ENCODE results near the gene C9orf78. TPM values are rescaled to one million over a fixed set of nuclear protein-coding genes. Genes with fewer than 3 reads are reported as not detected.

Gene C9orf78, protein sequence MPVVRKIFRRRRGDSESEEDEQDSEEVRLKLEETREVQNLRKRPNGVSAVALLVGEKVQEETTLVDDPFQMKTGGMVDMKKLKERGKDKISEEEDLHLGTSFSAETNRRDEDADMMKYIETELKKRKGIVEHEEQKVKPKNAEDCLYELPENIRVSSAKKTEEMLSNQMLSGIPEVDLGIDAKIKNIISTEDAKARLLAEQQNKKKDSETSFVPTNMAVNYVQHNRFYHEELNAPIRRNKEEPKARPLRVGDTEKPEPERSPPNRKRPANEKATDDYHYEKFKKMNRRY
- 29.3 and 41.1 TPM in 2 replicates for total RNA-seq

DNA sequence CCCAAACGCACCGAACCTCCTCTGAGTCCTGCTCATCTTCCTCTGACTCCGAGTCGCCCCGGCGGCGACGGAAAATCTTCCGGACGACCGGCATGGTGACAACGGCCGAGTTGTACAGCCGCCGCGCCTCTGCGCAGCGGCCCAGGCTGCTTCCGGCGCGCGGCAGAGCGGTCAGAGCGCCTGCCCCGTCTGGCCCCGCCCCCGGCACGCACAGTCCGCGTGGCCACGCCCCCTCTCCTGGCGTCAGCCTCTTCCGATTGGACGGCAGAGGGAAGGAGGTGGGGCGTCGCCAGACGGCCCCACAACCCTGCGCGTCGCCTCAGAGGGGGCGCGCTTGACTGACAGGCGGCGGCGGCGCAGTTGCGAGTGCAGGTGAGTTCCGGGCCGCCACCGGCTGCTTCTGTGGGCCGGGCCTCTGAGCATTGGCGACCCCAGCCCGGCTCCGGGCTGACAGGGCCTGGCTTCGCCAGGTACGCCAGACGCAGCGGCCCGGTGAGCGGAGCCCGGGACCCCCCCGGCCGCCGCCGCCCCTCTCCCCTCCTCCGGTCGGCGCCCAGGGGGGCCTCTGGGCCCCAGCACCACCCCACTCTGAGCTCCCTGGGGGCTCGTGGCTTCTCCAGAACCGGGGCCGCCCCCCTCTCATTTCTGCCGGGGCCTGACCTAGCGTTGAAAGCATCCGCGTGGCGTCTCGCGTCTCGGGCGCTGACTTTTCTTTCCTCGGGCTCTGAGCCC, at the start of gene C9orf78, which contains the start of gene USP20:
C9orf78 (minus strand) TSS at position 148 of the 732 bp plus-strand sequence; CDS start at position 94, 54 bp downstream.
USP20 (plus strand) TSS at position 331 of the 732 bp plus-strand sequence. CDS start 17,098 bp downstream, outside the sequence.

DNA sequence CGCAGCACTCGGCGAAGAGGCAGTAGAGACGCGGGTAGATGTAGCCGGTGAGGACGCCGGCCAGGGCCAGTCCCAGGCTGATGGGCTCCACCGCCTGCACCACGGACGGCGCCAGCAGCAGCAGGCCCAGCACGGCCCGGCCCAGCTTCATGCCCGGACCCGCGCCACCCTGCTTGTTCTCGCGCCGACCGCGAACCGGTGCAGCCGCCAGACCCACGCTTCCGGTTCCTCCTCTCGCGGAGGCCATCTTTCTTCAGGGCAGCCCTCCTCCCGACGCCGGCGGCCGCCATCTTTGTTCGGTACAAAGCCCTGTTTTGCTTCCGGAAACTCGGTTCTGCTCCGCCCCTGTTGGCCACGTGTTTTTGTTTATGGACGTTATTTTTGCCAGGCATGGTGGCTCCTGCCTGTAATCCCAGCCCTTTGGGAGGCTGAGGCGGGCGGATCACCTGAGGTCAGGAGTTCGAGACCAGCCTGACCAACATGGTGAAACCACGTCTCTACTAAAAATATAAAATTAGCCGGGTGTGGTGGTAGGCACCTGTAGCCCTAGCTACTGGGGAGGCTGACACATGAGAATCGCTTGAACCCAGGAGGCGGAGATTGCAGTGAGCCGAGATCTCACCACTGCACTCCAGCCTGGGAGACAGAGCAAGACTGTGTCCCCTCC, 11.0 kb downstream of the C9orf78 start, which contains the start of gene TOR1A:
TOR1A (minus strand) TSS at position 202 of the 667 bp plus-strand sequence; CDS start at position 151, 51 bp downstream.

DNA sequence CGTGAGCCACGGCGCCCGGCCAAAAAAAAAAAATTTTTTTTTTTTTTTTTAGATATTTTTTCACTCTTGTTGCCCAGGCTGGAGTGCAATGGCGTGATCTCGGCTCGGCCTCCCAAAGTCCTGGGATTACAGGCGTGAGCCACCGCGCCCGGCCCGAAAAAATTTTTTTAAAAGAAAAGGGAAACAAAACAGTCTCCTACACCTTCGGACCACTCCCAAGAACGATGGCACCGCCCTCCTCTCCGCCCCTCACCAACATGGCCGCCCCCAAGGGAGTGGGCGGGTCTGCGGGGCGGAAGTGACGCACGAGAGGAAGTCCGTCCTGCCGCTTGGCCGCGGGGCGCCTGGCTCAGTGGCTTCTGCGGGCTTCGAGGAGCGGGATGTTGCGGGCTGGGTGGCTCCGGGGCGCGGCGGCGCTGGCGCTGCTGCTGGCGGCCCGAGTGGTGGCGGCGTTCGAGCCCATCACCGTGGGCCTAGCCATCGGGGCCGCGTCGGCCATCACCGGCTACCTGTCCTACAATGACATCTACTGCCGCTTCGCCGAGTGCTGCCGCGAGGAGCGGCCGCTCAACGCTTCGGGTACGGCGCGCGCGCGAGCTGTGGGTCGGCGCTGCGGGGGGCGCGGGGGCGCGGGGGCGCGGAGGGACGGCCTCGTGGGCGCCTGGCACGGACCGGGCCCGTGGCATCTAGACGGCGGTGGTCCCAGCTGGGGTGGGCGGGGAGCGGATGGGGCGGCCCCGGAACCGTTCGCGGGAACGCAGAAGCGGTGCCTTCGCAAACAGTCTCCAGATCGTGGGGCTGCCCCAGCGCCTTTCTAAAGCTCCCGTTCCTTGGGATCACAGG, 32.0 kb downstream of the C9orf78 start, which contains the start of gene TOR1B:
TOR1B (plus strand) TSS at position 352 of the 843 bp plus-strand sequence; CDS start at position 381, 29 bp downstream.

Other genes starting within 250 kb of the C9orf78 start
- under 0.01 TPM in 1 of 2 replicates, not detected in the other for gene C9orf50, start 214.2 kb downstream of the C9orf78 start, total RNA-seq
- 23.5 and 27.2 TPM in 2 replicates for gene NTMT1, start 209.1 kb downstream of the C9orf78 start, total RNA-seq
- gene ASB6, start 193.1 kb downstream of the C9orf78 start, total RNA-seq: 12.5 and 14.7 TPM in 2 replicates
- 0.16 TPM in 1 of 2 replicates, not detected in the other for gene PRRX2, start 169.6 kb downstream of the C9orf78 start, total RNA-seq
- 0.32 and 0.94 TPM in 2 replicates for gene PTGES, start 82.2 kb downstream of the C9orf78 start, total RNA-seq
- 18.6 and 31.9 TPM in 2 replicates for gene TOR1B, start 32.1 kb downstream of the C9orf78 start, total RNA-seq
- gene TOR1A, start 11.1 kb downstream of the C9orf78 start, total RNA-seq: 23.2 and 34.4 TPM in 2 replicates
- 5.5 and 10.1 TPM in 2 replicates for gene USP20, start 183 bp upstream of the C9orf78 start, total RNA-seq
- gene FNBP1, start 207.9 kb upstream of the C9orf78 start, total RNA-seq: 23.0 and 96.7 TPM in 2 replicates
- gene GPR107, start 218.6 kb upstream of the C9orf78 start, total RNA-seq: 13.9 and 113 TPM in 2 replicates